Measurements from ENCODE around the gene SH3TC2.
"Not testable (repeated sequence)": the region's sequence is repeated elsewhere in the genome, so short reads cannot be mapped to it uniquely, and the experiment has no call there.

SH3TC2 gene

DNA sequence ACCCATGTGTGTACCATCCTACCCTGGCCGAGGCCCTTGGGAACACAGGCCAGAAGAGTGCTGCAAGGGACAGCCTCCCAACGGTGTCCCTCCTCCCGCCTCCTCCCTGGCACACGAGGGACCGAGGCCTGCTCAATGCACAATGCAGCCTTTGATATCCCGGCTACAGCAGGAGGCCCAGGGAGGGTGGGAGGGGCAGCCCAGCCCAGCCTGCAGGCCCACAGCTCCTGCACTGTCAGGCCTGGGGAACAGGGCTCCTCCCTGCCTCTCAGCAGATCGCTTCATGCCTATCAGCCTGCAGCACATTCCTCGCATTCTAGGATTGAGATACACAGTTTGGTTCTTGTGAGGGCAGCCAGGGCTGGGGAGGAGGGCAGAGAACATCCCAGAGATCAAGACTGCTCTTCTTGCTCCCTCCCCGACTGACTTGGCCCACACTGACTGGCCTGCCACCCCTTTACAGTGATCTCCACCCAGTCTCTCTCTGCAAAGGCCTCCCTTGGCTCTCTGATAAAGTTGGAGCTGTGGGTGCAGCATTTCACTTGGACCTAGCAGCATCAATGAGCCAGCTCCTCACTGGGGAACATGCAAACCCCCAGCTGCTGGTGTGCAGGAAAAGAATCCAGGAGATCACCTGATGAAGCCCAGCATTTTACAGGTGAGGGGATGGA, at the start of gene SH3TC2:
Gene SH3TC2 (minus strand): TSS at position 46 of the 671 bp plus-strand sequence. CDS start 40 bp downstream, at position 6.
- no peak for DNase-seq

DNA sequence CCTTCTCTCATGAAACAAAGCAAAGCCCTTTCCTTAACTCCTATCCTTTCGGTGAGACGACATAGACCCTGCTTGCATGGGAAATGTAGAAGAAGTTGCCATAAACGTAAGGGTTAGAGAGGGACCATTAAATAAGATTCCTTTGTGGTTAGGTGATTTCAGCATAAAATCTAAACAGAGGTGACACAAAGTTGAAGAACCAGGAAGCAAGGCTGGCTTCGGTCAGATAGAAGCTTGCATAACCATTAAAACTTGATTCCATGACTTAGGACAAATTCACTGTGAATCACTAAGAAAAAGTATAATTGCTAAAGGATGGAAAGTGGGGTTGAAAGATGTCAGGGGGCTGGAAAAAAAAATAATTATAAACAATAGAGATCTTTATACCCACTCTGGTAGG, 47.5 kb upstream of the SH3TC2 start:
- DNase-seq: no peak

DNA sequence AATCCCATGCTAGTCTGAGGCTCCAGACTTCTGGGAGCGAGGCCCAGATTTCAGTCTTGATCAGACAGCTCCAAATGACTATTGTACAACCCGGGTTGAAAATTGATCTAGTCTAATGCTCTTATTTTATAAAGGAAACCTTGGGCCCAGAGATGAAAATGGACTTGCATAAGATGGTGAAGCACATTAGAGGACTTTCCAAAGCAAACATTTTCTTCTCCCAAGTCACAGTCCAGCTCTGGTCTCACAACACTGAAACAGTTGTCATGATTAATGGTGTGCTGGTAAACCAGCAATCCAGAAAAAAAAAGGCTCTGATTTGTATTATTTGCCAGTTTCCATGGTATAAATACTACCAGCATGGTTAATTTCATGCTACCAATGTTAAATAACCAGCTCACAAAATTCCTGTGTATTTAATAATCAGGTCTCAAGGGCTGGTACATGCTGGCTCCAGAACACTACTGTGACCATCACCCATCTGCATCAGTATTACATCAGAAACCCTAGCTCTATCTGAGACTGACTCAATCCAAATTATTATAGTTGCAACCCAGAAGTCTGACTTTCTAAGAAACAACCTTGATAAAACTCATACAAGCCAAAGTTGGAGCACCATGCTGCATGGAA, 45.9 kb upstream of the SH3TC2 start:
- no peak for DNase-seq

DNA sequence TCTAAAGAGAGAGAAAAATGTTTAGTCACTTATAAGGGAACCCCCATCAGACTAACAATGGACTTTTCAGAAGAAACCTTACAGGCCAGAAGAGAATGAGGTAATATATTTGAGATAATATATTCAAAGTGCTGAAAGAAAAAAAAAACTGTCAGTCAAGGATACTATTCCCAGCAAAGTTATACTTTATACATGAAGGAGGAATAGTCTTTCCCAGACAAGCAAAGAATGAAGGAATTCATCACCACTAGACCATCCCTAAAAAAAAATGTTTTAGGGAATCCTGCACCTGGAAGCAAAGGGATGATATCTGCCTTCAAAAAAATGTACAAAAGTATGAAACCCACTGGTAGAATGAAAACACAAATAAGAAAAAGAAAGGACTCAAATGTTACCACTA, 37.5 kb upstream of the SH3TC2 start:
- no peak for DNase-seq

DNA sequence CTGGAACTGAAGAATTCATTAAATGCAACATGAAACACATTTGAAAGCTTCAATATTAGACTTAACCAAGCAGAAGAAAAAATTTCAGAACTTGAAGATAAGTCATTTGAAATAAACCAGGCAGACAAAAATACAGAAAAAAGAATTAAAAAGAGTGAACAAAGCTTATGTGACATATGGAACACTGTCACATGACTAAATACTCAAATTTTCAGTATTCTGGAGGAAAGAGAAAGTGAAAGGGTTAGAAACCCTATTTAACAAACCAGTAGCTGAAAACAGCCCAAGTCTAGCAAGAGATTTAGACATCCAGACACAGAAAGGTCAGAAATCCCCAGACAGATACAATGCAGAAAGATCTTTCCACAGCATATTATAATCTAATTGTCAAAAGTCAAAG, 37.1 kb upstream of the SH3TC2 start:
- no peak for DNase-seq

DNA sequence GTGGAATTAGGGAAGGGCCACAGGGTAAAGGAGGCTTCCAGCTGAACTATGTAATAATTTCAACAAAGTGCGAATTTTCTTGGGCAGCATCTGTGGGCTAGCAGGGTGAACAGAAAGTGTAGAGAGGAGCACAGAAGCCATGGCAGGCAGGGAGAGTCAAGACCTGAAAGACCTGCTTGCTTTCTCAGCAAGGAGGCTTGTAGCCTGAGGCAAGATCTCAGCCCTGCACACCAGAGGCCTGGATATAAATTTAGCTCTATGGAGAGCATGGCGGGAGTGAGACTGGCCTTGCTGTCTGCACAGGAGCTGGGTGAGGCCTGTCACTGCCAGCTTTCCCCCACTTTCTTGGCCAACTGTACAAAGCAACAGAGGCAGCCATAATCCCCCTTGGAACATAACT, 32.1 kb upstream of the SH3TC2 start:
- no peak for DNase-seq

DNA sequence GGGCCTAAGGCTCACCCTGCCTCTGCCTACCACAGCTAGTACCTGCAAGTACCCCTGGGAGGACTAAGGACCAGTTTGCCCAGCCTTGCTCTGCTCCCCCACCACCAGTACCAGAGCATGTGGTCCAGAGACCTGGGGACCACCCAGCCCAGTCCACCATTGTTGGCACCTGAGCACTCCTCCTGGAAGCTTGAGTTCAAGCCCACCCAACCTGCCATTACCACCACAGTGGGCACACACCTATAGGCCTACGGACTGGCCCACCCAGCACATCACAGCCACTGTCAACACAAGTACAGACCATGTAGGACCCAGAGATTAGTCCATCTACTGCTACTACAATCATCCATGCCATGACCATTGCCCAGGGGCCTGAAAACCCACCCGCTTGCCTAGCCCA, 30.8 kb upstream of the SH3TC2 start:
- DNase-seq: no peak

DNA sequence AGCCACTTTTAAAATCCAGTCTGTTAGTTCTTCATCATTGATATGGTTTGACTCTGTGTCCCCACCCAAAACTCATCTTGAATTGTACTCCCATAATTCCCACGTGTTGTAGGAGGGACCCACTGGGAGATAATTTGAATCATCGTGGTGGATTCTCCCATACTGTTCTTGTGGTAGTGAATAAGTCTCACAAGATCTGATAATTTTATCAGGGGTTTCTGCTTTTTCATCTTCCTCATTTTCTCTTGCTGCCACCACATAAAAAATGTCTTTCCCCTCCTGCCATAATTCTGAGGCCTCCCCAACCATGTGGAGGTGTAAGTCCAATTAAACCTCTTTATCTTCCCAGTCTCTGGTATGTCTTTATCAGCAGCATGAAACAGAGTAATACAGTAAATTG, 26.9 kb upstream of the SH3TC2 start:
- no peak for DNase-seq

DNA sequence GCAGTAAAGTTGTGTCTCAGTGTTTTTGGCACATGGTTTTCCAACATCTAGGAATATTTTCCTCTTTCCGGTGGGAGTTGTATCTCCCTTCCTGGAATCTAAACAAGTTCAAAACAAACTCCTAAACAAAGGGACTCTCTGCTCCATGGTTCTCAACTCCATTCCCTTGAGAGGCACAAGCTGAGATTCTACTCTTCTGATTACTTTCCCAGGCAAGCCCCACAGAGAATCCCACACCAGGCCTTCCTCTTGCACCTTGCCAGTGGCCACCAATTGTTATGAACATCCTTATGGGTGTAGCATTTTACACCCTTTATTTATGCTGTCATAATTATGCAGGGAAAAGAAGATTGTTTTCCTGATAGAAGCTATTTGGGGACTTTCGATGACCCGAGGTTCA, 25.8 kb upstream of the SH3TC2 start:
- no peak for DNase-seq

DNA sequence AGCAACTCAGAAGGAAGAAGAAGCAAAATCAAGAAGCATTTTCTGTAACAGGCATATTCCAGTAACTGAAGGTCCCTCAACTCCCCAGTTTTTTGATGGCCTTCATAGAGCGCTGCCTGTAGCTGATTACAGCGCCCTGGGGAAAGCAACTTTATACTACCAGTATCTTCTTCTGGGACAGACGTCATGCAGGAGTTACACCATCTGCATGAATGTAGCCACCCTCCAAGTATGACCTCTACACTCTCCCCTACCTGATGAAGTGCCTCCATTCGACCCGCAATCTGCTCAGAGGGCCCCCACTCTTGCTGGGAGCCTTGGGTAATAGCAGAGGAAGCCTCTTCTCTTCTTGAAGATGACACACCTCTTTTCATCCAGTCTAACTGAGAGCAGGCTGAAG, 21.0 kb upstream of the SH3TC2 start:
- no peak for DNase-seq

DNA sequence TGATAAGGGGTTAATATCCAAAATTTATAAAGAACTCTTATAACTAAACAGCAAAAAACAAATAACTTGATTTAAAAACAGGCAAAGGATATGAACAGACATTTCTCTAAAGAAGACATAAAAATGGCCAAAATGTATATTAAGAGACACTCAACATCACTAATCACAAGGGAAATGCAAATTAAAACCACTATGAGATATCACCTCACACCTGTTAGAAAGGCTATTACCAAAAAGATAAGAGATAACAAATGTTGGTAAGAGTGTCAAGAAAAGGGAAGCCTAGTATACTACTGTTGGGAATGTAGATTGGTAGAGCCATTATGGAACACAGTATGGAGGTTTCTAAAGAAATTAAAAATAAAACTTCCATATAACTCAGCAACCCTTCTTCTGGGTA, 19.4 kb upstream of the SH3TC2 start:
- no peak for DNase-seq

DNA sequence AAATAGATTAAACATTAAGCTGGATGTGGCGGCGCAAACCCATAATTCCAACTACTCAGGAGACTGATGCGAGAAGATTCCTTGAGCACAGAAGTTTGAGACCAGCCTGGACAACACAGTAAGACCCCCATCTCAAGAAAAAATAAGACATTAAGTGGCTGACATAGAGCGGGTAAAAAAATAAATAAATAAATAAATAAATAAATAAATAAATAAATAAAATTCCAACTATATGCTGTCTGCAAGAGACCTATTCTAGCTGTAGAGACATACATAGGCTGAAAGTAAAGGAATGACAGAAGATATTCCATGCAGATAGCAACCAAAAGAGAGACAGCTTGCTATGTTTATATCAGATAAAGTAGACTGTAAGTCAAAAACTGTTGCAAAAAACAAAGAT, 17.4 kb upstream of the SH3TC2 start:
- DNase-seq: no peak

DNA sequence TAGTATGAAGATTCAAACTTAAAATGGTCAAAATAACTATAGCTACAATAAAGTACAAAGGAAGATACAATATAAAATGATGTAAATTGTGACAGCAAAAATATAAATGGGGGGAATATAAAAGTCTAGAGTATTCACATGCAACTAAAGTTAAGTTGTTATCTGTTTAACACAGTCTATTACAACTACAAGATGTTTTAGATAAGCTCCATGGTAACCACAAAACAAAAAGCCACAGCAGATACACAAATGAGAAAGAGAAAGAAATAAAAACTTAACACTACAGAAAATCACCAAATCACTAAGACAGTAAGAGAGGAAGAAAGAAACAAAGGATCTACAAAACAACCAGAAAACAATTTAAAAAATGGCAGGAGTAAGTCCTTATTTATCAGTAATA, 17.0 kb upstream of the SH3TC2 start:
- no peak for DNase-seq

DNA sequence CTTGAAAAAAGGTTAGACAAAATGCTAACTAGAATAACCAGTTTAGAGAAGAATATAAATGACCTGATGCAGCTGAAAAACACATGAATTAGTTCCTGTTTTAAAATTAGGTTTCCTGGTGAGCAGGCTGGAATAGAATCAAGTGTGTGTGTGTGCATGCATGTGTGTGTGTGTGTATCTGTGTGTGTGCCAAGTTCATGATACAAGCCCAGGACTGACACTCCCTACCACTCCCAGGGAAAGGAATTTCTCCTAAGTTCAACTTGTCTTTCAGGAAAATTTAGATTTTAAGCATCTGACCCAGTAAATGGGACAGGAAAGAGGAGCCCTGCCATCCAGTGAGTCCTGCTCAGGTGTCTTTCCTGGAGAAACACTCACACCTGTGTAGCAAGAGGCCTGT, 11.2 kb upstream of the SH3TC2 start:
- not testable (repeated sequence) for DNase-seq

DNA sequence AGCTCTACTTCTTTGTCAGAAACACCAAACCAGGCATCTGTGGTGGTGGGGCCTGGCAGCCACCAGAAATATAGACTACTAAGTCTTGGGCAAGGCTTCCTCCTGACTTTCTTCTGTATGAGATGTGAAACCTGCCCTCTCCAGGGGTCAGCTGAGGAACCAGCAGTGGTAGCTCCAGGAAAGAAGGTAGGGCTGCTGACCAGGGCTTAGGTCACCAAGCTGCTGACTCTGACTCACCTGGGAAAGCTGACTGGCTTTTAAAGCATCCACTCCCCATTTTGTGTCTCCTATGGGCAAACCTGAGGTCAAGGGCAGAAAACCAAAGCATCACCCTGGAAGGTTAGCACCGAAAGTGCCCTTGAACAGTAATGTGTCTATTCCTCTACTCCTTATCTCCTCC, 10.4 kb upstream of the SH3TC2 start:
- no peak for DNase-seq

DNA sequence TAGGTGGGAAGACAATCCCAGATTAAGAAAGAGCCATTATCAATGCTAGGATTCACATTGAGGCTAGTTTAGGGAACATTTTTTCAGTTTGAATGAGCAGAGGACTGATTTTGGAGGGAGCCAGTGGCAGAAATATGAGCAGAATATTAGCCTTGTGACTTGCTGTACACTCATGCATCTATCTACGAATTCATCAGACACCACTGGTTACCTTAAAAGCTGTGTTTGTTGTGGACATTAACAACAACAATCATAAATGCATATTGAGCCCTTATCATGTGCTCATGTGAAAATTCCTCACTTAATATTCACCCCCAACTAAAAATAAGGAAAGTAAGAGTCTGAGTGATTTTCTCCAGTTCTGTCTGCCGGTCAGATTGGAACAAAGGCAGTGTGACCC, 9.9 kb upstream of the SH3TC2 start:
- DNase-seq: no peak

DNA sequence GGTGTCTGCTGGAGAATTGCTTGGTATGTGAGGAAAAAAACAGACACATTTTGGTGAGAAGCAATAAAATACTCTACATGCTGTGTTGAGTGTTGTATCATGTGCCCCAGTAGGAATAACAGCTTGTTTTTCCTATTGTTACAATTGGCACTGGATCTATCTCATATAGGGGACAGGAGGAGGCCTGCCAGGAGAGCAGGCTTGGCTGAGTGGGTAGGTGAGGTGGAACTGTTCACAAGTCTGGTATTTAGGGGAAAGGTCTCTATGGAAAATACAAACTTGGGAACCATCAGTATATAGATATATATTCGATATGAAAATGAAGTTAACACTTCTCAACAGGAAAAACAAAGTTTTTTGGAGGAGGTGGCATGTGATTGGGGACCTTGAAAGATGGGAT, 9.5 kb upstream of the SH3TC2 start:
- DNase-seq: no peak

DNA sequence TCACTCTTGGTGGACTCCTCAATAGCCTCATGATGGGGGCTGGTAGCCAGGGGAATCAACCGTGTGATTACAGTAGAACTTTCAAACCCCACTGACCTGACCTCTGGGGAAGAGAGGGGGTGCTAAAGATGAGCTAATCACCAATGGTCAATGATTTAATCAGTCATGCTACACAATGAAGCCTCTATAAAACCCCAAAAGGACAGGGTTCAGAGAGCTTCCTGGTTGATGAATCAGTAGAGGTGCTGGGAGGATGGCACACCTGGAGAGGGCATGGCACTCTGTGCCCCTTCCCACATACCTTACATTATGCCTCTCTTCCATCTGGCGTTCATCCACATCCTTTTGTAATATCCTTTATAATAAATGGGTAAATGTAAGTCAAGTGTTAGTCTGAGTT, 8.9 kb upstream of the SH3TC2 start:
- no peak for DNase-seq

DNA sequence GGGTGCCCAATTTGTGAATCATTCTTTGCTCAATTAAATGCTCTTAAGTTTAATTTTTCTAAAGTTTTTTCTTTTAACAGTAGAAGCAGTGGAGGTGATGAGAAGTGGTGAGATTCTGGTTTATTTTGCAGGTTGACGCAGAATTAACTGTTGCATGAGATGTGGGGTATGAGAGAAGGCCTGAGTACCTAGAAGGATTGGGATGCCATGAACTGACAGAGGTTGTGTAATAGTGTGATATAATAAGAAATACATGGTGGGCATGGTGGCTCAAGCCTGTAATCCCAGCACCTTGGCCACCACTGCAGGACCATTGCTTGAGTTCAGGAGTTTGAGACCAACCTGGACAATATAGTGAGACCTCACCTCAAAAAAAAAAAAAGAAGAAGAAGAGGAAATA, 8.4 kb upstream of the SH3TC2 start:
- DNase-seq: no peak

DNA sequence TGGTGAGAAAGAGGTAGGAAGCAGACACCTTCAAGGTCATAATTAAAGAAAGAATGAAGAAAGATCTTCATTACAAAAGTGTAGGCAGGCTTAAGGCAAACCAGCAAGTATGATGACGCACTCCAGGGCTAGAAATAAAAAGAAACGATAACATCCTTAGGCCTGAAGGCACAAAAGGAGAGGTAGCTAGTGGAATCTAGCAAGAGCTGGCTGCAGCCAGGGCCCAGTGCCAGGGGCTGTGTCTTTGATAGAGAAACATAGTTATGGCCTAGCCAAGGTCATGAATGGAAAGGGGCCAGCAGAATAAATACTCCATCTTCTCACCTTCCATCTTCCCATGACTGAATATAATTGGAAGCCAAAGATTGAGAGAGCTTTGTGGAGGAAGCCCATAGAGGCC, 6.8 kb upstream of the SH3TC2 start:
- DNase-seq: no peak

DNA sequence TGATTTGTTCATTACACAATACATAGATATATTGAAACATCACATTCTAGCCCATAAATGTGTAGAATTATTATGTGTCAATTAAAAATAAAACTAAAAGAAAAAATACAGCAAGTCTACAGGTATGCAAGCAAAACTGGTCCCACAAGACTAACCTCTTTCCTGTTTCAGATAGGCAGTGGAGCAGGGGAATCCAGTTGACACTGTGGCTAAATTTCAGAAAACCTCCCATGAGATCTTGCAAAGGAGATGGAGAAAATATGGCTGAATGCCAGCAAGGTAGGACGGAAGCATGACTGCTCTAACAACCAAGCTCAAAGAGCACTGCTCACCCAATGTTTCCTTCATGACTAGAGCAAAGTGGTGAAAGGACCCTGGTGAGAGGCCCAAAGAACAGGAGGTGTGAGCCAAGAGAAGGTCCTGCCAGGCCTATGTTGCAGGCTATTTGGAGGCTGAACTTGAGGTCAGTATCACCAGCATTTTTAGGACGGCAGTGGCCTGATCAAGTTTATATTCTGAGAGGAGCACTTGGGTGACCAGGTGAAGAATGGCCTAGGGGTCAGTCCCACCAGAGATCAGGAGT, 1.1 kb upstream of the SH3TC2 start:
- DNase-seq: no peak

DNA sequence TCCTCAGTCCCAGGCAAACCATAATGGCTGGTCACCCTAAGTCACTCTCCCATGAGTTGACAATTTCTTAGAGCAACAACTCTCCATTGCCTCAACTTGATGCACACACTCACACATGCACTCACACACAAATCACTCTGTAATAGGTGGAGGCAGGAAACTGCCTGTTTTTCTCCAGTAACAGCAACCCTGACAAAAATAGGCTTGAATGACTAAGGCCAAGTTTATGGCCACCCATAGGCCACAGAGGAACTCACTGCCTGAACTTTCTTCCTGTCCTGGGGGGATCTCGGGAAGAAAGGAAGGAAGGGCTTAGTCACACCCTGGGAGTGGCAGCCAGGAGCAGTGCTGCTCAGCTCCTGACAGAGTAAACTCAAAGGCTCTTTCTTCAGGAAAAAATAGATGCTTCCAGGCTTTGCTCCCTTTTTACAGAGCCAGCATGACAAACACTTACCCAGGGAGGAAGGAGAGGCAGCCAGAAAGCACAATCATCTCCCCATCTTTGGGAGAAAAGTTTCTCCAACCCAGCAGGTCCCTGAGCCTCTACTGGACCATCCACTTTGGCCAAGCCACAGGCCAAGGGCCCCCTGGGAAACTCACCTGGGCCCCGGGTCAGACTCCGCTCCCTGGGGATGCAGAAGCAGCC, 368 bp downstream of the SH3TC2 start:
- no peak for DNase-seq

DNA sequence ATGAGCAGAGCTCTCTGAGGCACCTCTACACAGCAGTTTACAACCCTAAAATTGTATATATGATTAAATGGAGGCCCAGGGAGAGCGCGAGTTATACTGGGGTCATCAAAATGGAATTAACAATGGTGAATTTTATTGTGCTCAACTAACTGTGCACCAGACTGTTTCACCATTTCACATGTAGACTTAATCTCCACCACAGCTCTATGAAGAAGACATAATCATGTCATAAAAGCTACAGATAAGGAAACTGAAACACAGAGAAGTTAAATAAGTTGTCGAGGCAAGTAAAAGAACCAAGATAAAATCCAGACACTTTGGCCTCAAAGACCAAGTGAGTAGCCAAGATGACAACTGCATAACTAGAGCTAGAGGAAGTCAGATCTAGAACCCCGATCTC, 1.5 kb downstream of the SH3TC2 start:
- DNase-seq: no peak

DNA sequence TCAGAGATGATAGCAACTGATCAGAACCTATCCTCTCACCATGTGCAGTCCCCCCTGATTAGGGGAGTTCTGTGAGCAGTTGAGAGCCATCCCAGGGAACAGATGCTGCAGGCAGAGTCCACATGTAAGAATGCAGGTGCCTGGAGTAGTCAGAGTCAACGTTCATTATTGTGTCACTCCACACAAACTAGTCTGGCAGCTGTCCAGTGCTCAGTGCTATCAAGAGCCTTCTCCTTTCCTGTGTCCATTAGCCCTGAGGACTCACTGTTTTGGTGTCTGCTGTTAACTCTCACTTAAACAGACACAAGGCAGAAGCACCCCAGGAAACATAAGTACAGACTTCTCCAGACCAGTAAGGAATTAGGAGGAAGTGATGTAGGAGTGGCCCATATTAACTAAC, 2.5 kb downstream of the SH3TC2 start:
- DNase-seq: peak; percentile 61

All from NCI-H2029 (cell line).